A549 (cell line): ENCODE measurements around the gene TMTC1. TPM values are rescaled to one million over a fixed set of nuclear protein-coding genes. Genes with fewer than 3 reads are reported as not detected.

Source experiments
- ATAC-seq, 2 experiments: fragments of 200-7000 bp in 1 of 2; fragments of >200 bp in 1 of 2; cut with Nextera tagmentation in 1 of 2; cut with Tn5 transposase in 1 of 2; 3 replicates each; pipeline versions ENCODE4 v1.8.0 to v1.9.1; 2018 to 2020; ENCODE audit warnings: mild to moderate bottlenecking in 1 of 2, moderate library complexity in 1 of 2
- CTCF ChIA-PET: fragments of 300-600 bp; sonication (Branson Sonifier 250); formaldehyde crosslinking; extraction: SDS; loops from one replicate; lab custom pipeline; 2021; ENCODE audit warnings: antibody characterized with exemption, inconsistent platforms; lab: Yijun Ruan, JAX
- POLR2A ChIA-PET: fragments of 350-600 bp; formaldehyde crosslinking; extraction: SDS; loops from one replicate; lab custom pipeline; 2021; ENCODE audit warnings: antibody characterized with exemption, inconsistent platforms; lab: Yijun Ruan, JAX
- DNase-seq, 2 experiments: peaks; one replicate each; pipeline versions ENCODE4 v3.0.0 to v3.0.0-alpha.2; 2011 to 2016; ENCODE audit warnings: low read depth in 1 of 2, low spot score in 1 of 2
- FAIRE-seq: peaks from 2 replicates; lab custom pipeline; 2011; peaks lifted over from hg19 to GRCh38; lab: Jason Lieb, UNC
- H3K27ac ChIP-seq, 2 experiments: fragments of >200 bp; sonication (Bioruptor Twin); formaldehyde crosslinking; 3 replicates each; pipeline ENCODE4 v1.5.1; 2016 to 2017
- H3K4me1 ChIP-seq: fragments of >200 bp; sonication (Bioruptor Twin); formaldehyde crosslinking; 3 replicates; pipeline ENCODE4 v1.6.1; 2016
- H3K4me2 ChIP-seq: fragments of >200 bp; sonication (Bioruptor Twin); formaldehyde crosslinking; 3 replicates; pipeline ENCODE4 v1.6.1; 2016
- H3K4me3 ChIP-seq: fragments of >200 bp; sonication (Bioruptor Twin); formaldehyde crosslinking; 3 replicates; pipeline ENCODE4 v1.5.1; 2016
- H3K9me3 ChIP-seq: fragments of >200 bp; sonication (Bioruptor Twin); formaldehyde crosslinking; 3 replicates; pipeline ENCODE4 v1.6.1; 2016
- BHLHE40 ChIP-seq: IDR thresholded peaks from 2 replicates; pipeline ENCODE4 v1.6.1; 2012; ENCODE audit warnings: low read depth, low read length, inconsistent platforms
- CHD2 ChIP-seq: fragments of 150-350 bp; IDR thresholded peaks from 2 replicates; pipeline ENCODE4 v1.6.1; 2014; ENCODE audit warnings: low read length; ENCODE audit not compliant: partially characterized antibody
- EHF ChIP-seq: fragments of 250-450 bp; sonication (Bioruptor Pico); IDR thresholded peaks from 2 replicates; pipeline ENCODE4 v1.5.0; 2020; ENCODE audit warnings: mild to moderate bottlenecking
- EP300 ChIP-seq, 2 experiments: fragments of >200 bp; sonication (Bioruptor Twin); formaldehyde crosslinking; IDR thresholded peaks; 2 replicates in 1 of 2; 3 replicates in 1 of 2; pipeline ENCODE4 v1.6.1; 2016 to 2017
- FOSB ChIP-seq: fragments of 250-450 bp; sonication (Bioruptor Pico); IDR thresholded peaks from 2 replicates; pipeline ENCODE4 v1.5.0; 2020; ENCODE audit warnings: mild to moderate bottlenecking, moderate library complexity
- FOSL2 ChIP-seq, 2 experiments: fragments of 450-650 bp in 1 of 2; fragments of >200 bp in 1 of 2; sonication (Bioruptor Twin) in 1 of 2; formaldehyde crosslinking; IDR thresholded peaks; 2 replicates each; pipeline versions ENCODE4 v1.5.0 to v1.6.1; 2016 to 2020; ENCODE audit warnings: mild to moderate bottlenecking in 1 of 2, moderate library complexity in 1 of 2
- FOXS1 ChIP-seq: fragments of 250-450 bp; sonication (Bioruptor Pico); IDR thresholded peaks from 2 replicates; pipeline ENCODE4 v1.5.0; 2020; ENCODE audit warnings: mild to moderate bottlenecking, moderate library complexity
- HDAC2 ChIP-seq: fragments of 200-600 bp; sonication (generic); IDR thresholded peaks from 2 replicates; pipeline ENCODE4 v1.6.1; 2016
- HEYL ChIP-seq: fragments of 250-450 bp; sonication (Bioruptor Pico); IDR thresholded peaks from 2 replicates; pipeline ENCODE4 v1.8.0; 2021; ENCODE audit warnings: mild to moderate bottlenecking, moderate library complexity
- HOXA7 ChIP-seq: fragments of 250-450 bp; sonication (Bioruptor Pico); IDR thresholded peaks from 2 replicates; pipeline ENCODE4 v1.5.0; 2020; ENCODE audit warnings: mild to moderate bottlenecking, moderate library complexity
- JUNB ChIP-seq: fragments of >200 bp; sonication (Bioruptor Twin); formaldehyde crosslinking; IDR thresholded peaks from 2 replicates; pipeline ENCODE4 v1.6.1; 2016
- MAFK ChIP-seq: fragments of 450-650 bp; IDR thresholded peaks from 2 replicates; pipeline ENCODE4 v1.6.1; 2014; ENCODE audit not compliant: partially characterized antibody
- NFE2L2 ChIP-seq: fragments of 150-350 bp; conservative IDR thresholded peaks from 2 replicates; pipeline ENCODE4 v1.6.1; 2014; ENCODE audit warnings: low read length
- NR3C1 ChIP-seq: fragments of >200 bp; sonication (Bioruptor Twin); formaldehyde crosslinking; IDR thresholded peaks from 3 replicates; pipeline ENCODE4 v1.6.1; 2017
- PBX3 ChIP-seq: IDR thresholded peaks from 2 replicates; pipeline ENCODE4 v1.6.1; 2012
- POLR2A ChIP-seq: IDR thresholded peaks from 2 replicates; pipeline ENCODE4 v1.6.1; 2012; ENCODE audit warnings: mild to moderate bottlenecking, low read length
- POLR2AphosphoS2 ChIP-seq: conservative IDR thresholded peaks from 2 replicates; pipeline ENCODE4 v1.6.1; 2012; ENCODE audit warnings: low read length, improper control_type of control experiment, inconsistent platforms
- RFX5 ChIP-seq: fragments of 450-650 bp; IDR thresholded peaks from 2 replicates; pipeline ENCODE4 v1.7.1; 2014; ENCODE audit warnings: antibody characterized with exemption, mild to moderate bottlenecking, moderate library complexity
- RNF2 ChIP-seq: fragments of 200-600 bp; sonication (generic); IDR thresholded peaks from 2 replicates; pipeline ENCODE4 v1.6.1; 2016; ENCODE audit warnings: low read depth, mild to moderate bottlenecking, antibody characterized with exemption, moderate library complexity, borderline replicate concordance
- ZFP36 ChIP-seq: fragments of 450-650 bp; IDR thresholded peaks from 2 replicates; pipeline ENCODE4 v1.6.1; 2014; ENCODE audit warnings: borderline replicate concordance; ENCODE audit not compliant: partially characterized antibody
- ZSCAN20 ChIP-seq: fragments of 250-450 bp; sonication (Bioruptor Pico); IDR thresholded peaks from 2 replicates; pipeline ENCODE4 v1.8.0; 2022; ENCODE audit warnings: mild to moderate bottlenecking, moderate library complexity
- WGBS: methylation state at CpG from one replicate; pipeline ENCODE4 v1.1.6; 2017; ENCODE audit errors: missing lambda C conversion rate; 5-methylcytosine and 5-hydroxymethylcytosine counted together
- polyA plus RNA-seq, 4 experiments: library from polyadenylated mRNA; depleted of rRNA in 3 of 4; stranded (reverse); fragments of >200 nt; fragmentation: RNase III in 1 of 4; extraction: RNeasy Plus Mini Kit Qiagen cat#74134 plus additional on column Dnase treatment in 1 of 4; gene quantifications; 2 replicates in 3 of 4; 3 replicates in 1 of 4; pipeline ENCODE4 v1.2.3, GENCODE V29; 2011 to 2017
- TF ChIP-seq, protein P1 (sequence below): fragments of >200 bp; sonication (Bioruptor Twin); formaldehyde crosslinking; IDR thresholded peaks from 3 replicates; pipeline ENCODE4 v1.5.1; 2016
- TF ChIP-seq, protein P2 (sequence below): fragments of >200 bp; sonication (Bioruptor Twin); formaldehyde crosslinking; IDR thresholded peaks from 3 replicates; pipeline ENCODE4 v1.6.1; 2016
- TF ChIP-seq, protein P3 (sequence below): fragments of 450-650 bp; IDR thresholded peaks from 2 replicates; pipeline ENCODE4 v1.6.1; 2014; ENCODE audit warnings: antibody characterized with exemption
- TF ChIP-seq, protein P4 (sequence below): fragments of 250-450 bp; sonication (Bioruptor Pico); IDR thresholded peaks from 2 replicates; pipeline ENCODE4 v1.5.0; 2020; ENCODE audit warnings: low read depth, mild to moderate bottlenecking, moderate library complexity
- TF ChIP-seq, protein P5 (sequence below): fragments of 250-450 bp; sonication (Bioruptor Pico); IDR thresholded peaks from 2 replicates; pipeline ENCODE4 v1.5.0; 2021; ENCODE audit warnings: mild to moderate bottlenecking, moderate library complexity, borderline replicate concordance

Gene TMTC1
- polyA plus RNA-seq, 2 of the 4 experiments (the other 2 are of a cell fraction) = 0.28 TPM; not detected in 1

GRCh38 chr12:29505122-29505521 is 278.6 kb downstream of the TMTC1 start:
- FAIRE-seq (no peak), ATAC-seq (no peak), DNase-seq (no peak)
- Histone ChIP-seq H3K27ac (no peak overlapping the region), H3K4me2 (no peak overlapping the region), H3K9me3 (no peaks in the 10 kb centered on the region), H3K4me1 (no peaks in the 10 kb centered on the region), H3K4me3 (no peak overlapping the region)
- ChIA-PET POLR2A (no interaction called here), CTCF (no interaction called here)
- 37% methylated on average over 3 of the region's 3 CpGs for WGBS
- TF ChIP-seq RFX5 (no peak), EHF (CRISPR knock-in tag) (no peak), ZSCAN20 (no peak), EP300 (IDR thresholded peaks at IDR 0.05) (no peak), BHLHE40 (no peak), FOSL2 (IDR thresholded peaks at IDR 0.05) (no peak), FOSL2 (CRISPR knock-in tag; IDR thresholded peaks at IDR 0.05) (no peak), NR3C1 (no peak), JUNB (no peak), POLR2A (no peak), NFE2L2 (no peak), HOXA7 (CRISPR knock-in tag) (no peak), PBX3 (no peak), HEYL (CRISPR knock-in tag) (no peak), HDAC2 (no peak)
- TF ChIP-seq, protein P1, sequence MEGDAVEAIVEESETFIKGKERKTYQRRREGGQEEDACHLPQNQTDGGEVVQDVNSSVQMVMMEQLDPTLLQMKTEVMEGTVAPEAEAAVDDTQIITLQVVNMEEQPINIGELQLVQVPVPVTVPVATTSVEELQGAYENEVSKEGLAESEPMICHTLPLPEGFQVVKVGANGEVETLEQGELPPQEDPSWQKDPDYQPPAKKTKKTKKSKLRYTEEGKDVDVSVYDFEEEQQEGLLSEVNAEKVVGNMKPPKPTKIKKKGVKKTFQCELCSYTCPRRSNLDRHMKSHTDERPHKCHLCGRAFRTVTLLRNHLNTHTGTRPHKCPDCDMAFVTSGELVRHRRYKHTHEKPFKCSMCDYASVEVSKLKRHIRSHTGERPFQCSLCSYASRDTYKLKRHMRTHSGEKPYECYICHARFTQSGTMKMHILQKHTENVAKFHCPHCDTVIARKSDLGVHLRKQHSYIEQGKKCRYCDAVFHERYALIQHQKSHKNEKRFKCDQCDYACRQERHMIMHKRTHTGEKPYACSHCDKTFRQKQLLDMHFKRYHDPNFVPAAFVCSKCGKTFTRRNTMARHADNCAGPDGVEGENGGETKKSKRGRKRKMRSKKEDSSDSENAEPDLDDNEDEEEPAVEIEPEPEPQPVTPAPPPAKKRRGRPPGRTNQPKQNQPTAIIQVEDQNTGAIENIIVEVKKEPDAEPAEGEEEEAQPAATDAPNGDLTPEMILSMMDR = no peak
- TF ChIP-seq, protein P2, sequence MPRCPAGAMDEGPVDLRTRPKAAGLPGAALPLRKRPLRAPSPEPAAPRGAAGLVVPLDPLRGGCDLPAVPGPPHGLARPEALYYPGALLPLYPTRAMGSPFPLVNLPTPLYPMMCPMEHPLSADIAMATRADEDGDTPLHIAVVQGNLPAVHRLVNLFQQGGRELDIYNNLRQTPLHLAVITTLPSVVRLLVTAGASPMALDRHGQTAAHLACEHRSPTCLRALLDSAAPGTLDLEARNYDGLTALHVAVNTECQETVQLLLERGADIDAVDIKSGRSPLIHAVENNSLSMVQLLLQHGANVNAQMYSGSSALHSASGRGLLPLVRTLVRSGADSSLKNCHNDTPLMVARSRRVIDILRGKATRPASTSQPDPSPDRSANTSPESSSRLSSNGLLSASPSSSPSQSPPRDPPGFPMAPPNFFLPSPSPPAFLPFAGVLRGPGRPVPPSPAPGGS = no peak

GRCh38 chr12:29503283-29503682 is 280.5 kb downstream of the TMTC1 start:
- TF ChIP-seq, protein P3, sequence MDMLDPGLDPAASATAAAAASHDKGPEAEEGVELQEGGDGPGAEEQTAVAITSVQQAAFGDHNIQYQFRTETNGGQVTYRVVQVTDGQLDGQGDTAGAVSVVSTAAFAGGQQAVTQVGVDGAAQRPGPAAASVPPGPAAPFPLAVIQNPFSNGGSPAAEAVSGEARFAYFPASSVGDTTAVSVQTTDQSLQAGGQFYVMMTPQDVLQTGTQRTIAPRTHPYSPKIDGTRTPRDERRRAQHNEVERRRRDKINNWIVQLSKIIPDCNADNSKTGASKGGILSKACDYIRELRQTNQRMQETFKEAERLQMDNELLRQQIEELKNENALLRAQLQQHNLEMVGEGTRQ = no peak
- TF ChIP-seq FOXS1 (CRISPR knock-in tag) (no peak), CHD2 (no peak), ZSCAN20 (no peak), MAFK (no peak), RNF2 (no peak), ZFP36 (no peak), POLR2AphosphoS2 (no peak), FOSB (CRISPR knock-in tag) (no peak), EHF (CRISPR knock-in tag) (no peak)
- TF ChIP-seq, protein P4, sequence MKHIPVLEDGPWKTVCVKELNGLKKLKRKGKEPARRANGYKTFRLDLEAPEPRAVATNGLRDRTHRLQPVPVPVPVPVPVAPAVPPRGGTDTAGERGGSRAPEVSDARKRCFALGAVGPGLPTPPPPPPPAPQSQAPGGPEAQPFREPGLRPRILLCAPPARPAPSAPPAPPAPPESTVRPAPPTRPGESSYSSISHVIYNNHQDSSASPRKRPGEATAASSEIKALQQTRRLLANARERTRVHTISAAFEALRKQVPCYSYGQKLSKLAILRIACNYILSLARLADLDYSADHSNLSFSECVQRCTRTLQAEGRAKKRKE = no peak
- TF ChIP-seq, protein P1 = no peak
- TF ChIP-seq, protein P2 = no peak
- TF ChIP-seq, protein P5, sequence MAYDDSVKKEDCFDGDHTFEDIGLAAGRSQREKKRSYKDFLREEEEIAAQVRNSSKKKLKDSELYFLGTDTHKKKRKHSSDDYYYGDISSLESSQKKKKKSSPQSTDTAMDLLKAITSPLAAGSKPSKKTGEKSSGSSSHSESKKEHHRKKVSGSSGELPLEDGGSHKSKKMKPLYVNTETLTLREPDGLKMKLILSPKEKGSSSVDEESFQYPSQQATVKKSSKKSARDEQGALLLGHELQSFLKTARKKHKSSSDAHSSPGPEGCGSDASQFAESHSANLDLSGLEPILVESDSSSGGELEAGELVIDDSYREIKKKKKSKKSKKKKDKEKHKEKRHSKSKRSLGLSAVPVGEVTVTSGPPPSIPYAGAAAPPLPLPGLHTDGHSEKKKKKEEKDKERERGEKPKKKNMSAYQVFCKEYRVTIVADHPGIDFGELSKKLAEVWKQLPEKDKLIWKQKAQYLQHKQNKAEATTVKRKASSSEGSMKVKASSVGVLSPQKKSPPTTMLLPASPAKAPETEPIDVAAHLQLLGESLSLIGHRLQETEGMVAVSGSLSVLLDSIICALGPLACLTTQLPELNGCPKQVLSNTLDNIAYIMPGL = no peak
- Histone ChIP-seq H3K4me1 (no peaks in the 10 kb centered on the region), H3K4me2 (no peak overlapping the region), H3K27ac (no peak overlapping the region), H3K4me3 (no peak overlapping the region), H3K9me3 (no peaks in the 10 kb centered on the region)
- DNase-seq = no peak
- no peak for ATAC-seq
- POLR2A ChIA-PET = no interaction called here
- FAIRE-seq = no peak
- CTCF ChIA-PET = interaction anchor here (1.5 kb wide), 1 partner anchor 16 kb away, joined by 6 read pairs; no protein-coding TSS in a partner anchor
